Osteoblast (primary cell): ENCODE results near the gene UBQLN1. TPM values are rescaled to one million over a fixed set of nuclear protein-coding genes. Genes with fewer than 3 reads are reported as not detected.
A peak's percentile ranks its signal among the peaks of the same experiment; 100 is the strongest.

ENCODE experiments used
- DNase-seq: peaks from one replicate; pipeline ENCODE4 v3.0.0; 2011; ENCODE audit warnings: low spot score, mixed read lengths; ENCODE audit not compliant: insufficient read length; ENCODE audit errors: missing footprints
- H2AFZ ChIP-seq: 2 replicates; pipeline ENCODE4 v1.6.0; 2011; ENCODE audit warnings: mild to moderate bottlenecking, low read length
- H3K27ac ChIP-seq: 2 replicates; pipeline ENCODE4 v1.5.1; 2011; ENCODE audit warnings: mild to moderate bottlenecking, low read depth, low read length, moderate library complexity
- H3K27me3 ChIP-seq: 2 replicates; pipeline ENCODE4 v1.6.0; 2012; ENCODE audit warnings: mild to moderate bottlenecking, control low read depth, inconsistent platforms, low read length, moderate library complexity; ENCODE audit not compliant: insufficient read depth
- H3K36me3 ChIP-seq: 2 replicates; pipeline ENCODE4 v1.5.1; 2011; ENCODE audit warnings: mild to moderate bottlenecking, low read length, control low read depth, moderate library complexity; ENCODE audit not compliant: insufficient read depth
- H3K4me1 ChIP-seq: 2 replicates; pipeline ENCODE4 v1.5.1; 2011; ENCODE audit warnings: mild to moderate bottlenecking, low read length, control low read depth, moderate library complexity; ENCODE audit not compliant: insufficient read depth
- H3K4me2 ChIP-seq: 2 replicates; pipeline ENCODE4 v1.6.0; 2011; ENCODE audit warnings: mild to moderate bottlenecking, low read length; ENCODE audit not compliant: insufficient read depth
- H3K4me3 ChIP-seq: fragments of 200-600 bp; sonication (generic); 3 replicates; pipeline ENCODE4 v1.5.1; 2012; ENCODE audit warnings: mild to moderate bottlenecking, low read length, inconsistent platforms; ENCODE audit not compliant: insufficient read depth
- H3K79me2 ChIP-seq: 2 replicates; pipeline ENCODE4 v1.6.0; 2012; ENCODE audit warnings: mild to moderate bottlenecking, low read length, control low read depth, inconsistent platforms; ENCODE audit not compliant: insufficient read depth
- H3K9me3 ChIP-seq: 2 replicates; pipeline ENCODE4 v1.5.1; 2011; ENCODE audit warnings: low read depth, low read length, control low read depth
- H4K20me1 ChIP-seq: 2 replicates; pipeline ENCODE4 v1.6.0; 2012; ENCODE audit warnings: mild to moderate bottlenecking, low read length, control low read depth; ENCODE audit not compliant: insufficient read depth
- total RNA-seq: library from RNA; depleted of rRNA; stranded (reverse); fragments of >200 nt; gene quantifications from 2 replicates; pipeline ENCODE4 v1.2.3, GENCODE V29; 2012
- TF ChIP-seq, protein P1 (sequence below): IDR thresholded peaks from 2 replicates; pipeline ENCODE4 v1.5.1; 2011; ENCODE audit warnings: mild to moderate bottlenecking, low read depth, low read length, moderate library complexity; ENCODE audit errors: extremely low read depth

Gene UBQLN1
- total RNA-seq = 114 and 117 TPM in 2 replicates

DNA sequence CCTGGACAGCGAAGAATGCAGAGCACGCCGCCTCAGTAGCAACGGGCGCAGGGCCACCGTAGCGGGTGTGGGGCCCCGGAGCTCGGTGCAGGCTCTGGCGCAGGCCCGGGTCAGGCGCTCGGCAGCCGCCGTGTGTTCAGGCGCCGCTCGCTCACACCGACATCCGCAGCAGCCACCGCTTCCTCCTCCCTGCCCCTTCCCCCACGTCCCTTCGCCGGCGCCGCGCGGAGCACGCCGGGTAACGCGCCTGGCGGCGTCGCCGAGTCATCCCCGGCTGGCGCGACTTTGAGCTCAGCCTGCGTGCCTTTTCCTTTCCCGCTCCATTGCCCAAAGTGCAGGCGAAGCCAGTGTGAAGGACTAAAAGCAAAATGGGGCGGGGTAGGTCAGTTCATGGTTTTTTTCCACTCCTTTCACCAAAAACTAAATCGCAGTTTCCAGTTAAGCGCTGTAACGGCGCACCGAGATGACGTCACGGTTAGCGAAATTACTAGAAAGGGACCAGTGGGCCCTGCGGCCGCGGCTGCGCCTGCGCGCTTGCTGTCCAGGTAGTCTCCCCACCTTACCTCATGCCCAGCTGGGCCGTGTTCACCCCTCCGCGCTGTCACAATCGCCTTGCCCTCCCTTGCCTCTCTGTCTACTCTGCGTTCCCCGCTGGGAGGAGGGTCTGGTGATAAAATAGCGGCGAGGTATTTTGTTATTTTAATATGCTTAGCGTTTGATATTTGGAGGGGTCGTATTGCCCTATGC is at the start of gene UBQLN1:
Gene UBQLN1 (minus strand): TSS at position 191 of the 747 bp plus-strand sequence. CDS start 279 bp downstream, outside the sequence.
- no peaks in the 10 kb centered on the region for H3K36me3 ChIP-seq
- peak within 1 kb of the TSS; percentile 97 for H3K4me2 ChIP-seq
- H3K27me3 ChIP-seq = no peaks in the 10 kb centered on the region
- peak within 1 kb of the TSS; percentile 98 for H3K4me3 ChIP-seq
- peaks cover 33% of the 10 kb centered on the region for H4K20me1 ChIP-seq
- TF ChIP-seq, protein P1, sequence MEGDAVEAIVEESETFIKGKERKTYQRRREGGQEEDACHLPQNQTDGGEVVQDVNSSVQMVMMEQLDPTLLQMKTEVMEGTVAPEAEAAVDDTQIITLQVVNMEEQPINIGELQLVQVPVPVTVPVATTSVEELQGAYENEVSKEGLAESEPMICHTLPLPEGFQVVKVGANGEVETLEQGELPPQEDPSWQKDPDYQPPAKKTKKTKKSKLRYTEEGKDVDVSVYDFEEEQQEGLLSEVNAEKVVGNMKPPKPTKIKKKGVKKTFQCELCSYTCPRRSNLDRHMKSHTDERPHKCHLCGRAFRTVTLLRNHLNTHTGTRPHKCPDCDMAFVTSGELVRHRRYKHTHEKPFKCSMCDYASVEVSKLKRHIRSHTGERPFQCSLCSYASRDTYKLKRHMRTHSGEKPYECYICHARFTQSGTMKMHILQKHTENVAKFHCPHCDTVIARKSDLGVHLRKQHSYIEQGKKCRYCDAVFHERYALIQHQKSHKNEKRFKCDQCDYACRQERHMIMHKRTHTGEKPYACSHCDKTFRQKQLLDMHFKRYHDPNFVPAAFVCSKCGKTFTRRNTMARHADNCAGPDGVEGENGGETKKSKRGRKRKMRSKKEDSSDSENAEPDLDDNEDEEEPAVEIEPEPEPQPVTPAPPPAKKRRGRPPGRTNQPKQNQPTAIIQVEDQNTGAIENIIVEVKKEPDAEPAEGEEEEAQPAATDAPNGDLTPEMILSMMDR = no peak
- peaks cover 11% of the 10 kb centered on the region for H3K4me1 ChIP-seq
- no peaks in the 10 kb centered on the region for H3K9me3 ChIP-seq
- peak; percentile 96 for DNase-seq
- H2AFZ ChIP-seq = peak within 1 kb of the TSS; percentile 96
- H3K79me2 ChIP-seq = peaks cover 48% of the 10 kb centered on the region
- H3K27ac ChIP-seq = peak within 1 kb of the TSS; percentile 100

DNA sequence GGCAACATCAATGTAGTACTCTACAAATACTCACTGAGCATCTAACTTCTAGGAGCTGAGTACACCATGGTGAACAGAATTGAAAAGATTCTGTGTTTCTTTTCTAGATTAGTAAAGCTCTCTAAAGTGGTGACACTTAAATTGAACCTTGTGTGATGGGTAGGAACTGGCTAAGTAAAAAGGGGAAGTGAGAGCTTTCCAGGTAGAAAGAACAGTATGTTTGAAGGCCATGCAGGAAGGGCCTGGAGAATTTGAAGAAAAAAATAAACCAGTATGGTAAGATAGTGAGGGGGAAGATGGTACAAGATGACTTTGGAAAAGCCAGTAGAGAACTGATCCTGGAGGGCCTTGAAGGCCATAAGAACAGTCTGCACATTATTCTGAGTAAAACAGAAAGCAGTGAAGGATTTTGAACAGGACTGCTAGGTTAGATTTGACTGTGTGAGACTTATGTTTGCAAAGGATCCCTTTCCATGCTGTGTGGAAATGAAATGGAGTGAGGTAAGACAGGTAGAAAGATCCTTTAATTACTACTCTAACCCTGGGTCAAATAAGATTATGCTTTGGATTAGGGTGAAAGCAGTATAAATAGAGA is 46.7 kb upstream of the UBQLN1 start:
- no peak for DNase-seq
- no peaks in the 10 kb centered on the region for H3K9me3 ChIP-seq
- H4K20me1 ChIP-seq = no peaks in the 10 kb centered on the region
- H3K4me2 ChIP-seq = no peak overlapping the region
- no peaks in the 10 kb centered on the region for H3K4me1 ChIP-seq
- H3K4me3 ChIP-seq = no peak overlapping the region
- no peaks in the 10 kb centered on the region for H3K27me3 ChIP-seq
- no peaks in the 10 kb centered on the region for H3K79me2 ChIP-seq
- no peaks in the 10 kb centered on the region for H3K36me3 ChIP-seq
- no peak overlapping the region for H2AFZ ChIP-seq
- no peak overlapping the region for H3K27ac ChIP-seq
- TF ChIP-seq, protein P1 = no peak

DNA sequence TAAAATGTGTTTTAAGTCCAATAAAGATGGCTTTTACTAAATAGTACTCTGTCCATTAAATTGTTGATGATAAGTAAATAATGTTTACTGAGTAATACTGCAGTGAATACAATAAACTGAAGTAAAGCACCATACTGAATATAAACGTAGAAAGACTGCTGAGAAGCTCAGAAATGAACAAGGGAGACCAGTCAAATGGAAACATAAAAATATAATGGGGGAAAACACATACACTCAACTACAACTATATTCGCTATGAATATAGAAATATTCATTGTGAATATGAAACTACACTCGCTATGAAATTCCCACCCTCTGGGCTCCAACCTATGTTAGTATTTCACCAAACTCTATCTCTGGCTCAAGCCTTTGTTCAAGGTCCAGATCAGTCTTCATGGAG is 41.9 kb upstream of the UBQLN1 start:
- no peaks in the 10 kb centered on the region for H3K4me1 ChIP-seq
- H3K9me3 ChIP-seq = no peaks in the 10 kb centered on the region
- H4K20me1 ChIP-seq = no peaks in the 10 kb centered on the region
- no peak for DNase-seq
- no peak overlapping the region for H2AFZ ChIP-seq
- no peaks in the 10 kb centered on the region for H3K79me2 ChIP-seq
- no peaks in the 10 kb centered on the region for H3K27me3 ChIP-seq
- no peak overlapping the region for H3K4me3 ChIP-seq
- H3K36me3 ChIP-seq = no peaks in the 10 kb centered on the region
- TF ChIP-seq, protein P1 = no peak
- H3K27ac ChIP-seq = no peak overlapping the region
- no peak overlapping the region for H3K4me2 ChIP-seq

DNA sequence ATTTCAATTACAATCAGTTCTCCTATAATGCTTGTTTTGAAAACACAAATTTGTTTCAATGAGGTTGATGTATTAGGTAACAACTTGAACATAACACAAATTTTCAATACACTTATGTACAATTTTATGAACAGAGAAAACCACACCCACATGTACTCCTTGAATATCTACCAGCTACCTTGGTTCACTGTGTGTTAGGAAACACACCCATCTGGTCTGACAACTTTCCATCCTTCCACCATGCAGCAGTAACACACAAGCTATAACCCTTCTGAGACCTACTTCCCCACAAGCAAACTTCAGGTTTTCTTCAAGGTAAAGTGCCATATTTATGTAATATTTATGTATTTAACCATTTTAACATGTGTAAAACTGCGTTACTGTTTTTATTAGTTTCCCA is 36.4 kb upstream of the UBQLN1 start:
- no peak overlapping the region for H3K4me3 ChIP-seq
- no peaks in the 10 kb centered on the region for H4K20me1 ChIP-seq
- no peaks in the 10 kb centered on the region for H3K9me3 ChIP-seq
- TF ChIP-seq, protein P1 = no peak
- H3K79me2 ChIP-seq = no peaks in the 10 kb centered on the region
- H2AFZ ChIP-seq = no peak overlapping the region
- no peaks in the 10 kb centered on the region for H3K36me3 ChIP-seq
- DNase-seq = no peak
- no peaks in the 10 kb centered on the region for H3K4me1 ChIP-seq
- H3K27me3 ChIP-seq = no peaks in the 10 kb centered on the region
- no peak overlapping the region for H3K27ac ChIP-seq
- no peak overlapping the region for H3K4me2 ChIP-seq
